ENCODE data around the gene SLC25A48.

The SLC25A48 gene

DNA sequence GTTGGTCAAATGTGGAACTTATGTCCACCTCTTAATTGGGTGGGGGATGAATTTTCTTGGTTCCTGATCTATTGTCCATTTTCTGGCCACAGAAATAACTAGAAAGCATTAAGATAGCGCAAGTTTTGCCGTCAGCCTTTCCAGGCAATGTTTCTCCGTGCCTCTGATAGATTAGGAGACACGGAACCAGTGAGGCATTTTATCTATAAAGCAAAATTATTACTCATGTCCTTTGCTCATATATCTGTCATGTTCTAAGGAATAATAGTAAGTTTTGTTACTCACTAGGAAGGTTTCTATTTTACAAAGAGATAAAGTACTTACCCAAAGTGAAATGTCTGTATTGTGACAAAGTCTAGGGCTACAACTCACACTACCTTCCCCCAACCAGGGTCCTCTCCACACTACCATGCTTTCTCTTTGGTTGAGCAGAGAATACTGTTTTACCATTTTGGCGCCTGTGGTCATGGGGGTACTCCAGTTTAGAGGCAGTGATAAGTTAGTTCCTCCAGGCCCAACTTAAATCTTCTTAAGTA is 81.1 kb downstream of the SLC25A48 start:
- no peak for DNase-seq (ENCODE audit: low read depth in 2 of 3, low spot score in 2 of 3)

GRCh38 chr5:135916638-135917263 is 82.3 kb downstream of the SLC25A48 start:
- no peak for DNase-seq (ENCODE audit: low read depth in 2 of 3, low spot score in 2 of 3)

DNA sequence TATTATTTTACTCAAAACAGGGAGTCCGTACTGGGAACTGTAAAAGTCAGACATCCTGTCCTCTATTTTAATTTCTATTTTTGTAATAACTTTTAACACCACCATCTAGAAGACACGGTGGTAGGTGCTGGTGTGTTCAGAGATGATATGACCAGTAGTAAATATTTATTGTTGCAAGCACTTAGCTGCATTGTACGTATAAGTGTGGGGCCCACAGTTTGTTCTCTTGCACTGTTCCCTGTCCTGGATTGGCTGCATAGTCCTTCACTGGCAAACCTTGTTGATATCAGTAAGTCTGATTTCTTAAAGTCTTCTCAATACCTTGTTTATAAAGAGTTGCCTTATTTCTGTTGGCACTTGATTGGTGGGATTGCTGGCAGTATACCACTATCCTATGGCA is 85.7 kb downstream of the SLC25A48 start:
- DNase-seq (ENCODE audit: low read depth in 2 of 3, low spot score in 2 of 3), result no peak

GRCh38 chr5:135921388-135921787 is 86.9 kb downstream of the SLC25A48 start:
- DNase-seq (ENCODE audit: low read depth in 2 of 3, low spot score in 2 of 3), result no peak

DNA sequence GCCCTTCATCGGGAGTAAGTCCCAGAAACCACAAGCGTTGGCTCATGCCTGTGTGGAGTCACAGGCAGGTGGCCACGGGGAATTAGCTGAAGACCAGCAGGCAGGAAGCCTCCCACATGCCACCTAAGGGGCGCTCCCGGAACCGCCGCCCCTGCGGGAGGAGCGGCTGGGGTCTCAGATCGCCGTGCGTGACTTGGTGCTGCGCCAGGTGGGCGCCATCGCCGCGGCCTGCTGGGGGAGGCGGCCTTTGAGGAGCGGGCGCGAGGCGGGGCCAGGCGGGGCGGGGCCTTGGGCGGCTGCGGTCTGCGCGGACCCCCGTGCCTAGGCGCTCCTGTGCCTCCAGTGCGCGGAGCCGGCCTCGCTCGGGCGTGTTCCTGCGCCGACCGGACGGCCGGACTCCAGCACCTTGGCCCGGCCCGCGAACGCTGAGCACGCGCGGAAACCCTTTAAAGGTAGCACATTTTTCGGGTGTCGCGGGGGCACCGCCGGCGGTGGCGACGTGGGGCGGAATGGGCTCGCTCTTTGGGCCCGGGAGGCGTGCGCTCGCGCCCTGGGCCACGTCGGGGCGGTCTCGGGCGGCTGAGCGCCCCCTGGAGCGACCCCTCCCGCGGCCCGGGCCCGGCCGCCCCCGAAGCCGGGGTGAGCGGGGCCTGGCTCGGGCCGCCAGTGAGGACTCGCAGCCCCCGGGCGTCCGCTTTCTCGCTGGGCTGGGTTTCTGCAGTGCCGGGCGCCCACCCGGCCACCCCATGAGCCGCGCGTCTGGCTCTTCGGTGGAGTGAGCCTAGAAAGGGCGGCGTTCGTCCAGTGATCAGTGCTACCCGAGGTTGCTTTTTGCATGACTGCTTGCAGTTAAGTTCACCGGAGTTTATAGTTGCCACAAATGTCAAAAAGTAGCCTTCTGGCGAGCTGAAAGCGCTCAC is 95.8 kb downstream of the SLC25A48 start:
- no peak for DNase-seq (ENCODE audit: low read depth in 2 of 3, low spot score in 2 of 3)

GRCh38 chr5:135930949-135931295 is 96.5 kb downstream of the SLC25A48 start:
- DNase-seq (ENCODE audit: low read depth in 2 of 3, low spot score in 2 of 3), result no peak

GRCh38 chr5:135934939-135935338 is 100.5 kb downstream of the SLC25A48 start:
- no peak for DNase-seq (ENCODE audit: low read depth in 2 of 3, low spot score in 2 of 3)

GRCh38 chr5:135937245-135937911 is 102.9 kb downstream of the SLC25A48 start:
- no peak for DNase-seq (ENCODE audit: low read depth in 2 of 3, low spot score in 2 of 3)
